ENCODE data around the gene YIPF4.

DNA sequence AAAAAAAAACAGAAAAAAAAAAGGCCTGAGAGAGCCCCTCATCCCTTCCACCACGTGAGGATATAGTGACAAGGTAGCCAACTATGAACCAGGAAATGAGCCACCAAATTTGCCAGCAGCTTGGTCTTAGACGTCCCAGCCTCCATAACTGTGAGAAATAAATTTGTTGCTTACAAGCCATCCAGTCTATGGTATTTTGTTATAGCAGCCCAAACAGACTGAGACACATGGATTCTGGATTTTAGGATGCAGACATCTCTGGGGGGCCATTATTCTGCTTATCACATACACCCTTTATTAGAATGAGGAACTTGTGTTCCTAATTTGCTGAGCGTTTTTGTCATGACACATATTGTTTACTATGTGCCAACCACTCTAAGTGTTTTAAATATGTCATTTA lies 5.4 kb upstream of the YIPF4 start:
- TF ChIP-seq, protein P1, sequence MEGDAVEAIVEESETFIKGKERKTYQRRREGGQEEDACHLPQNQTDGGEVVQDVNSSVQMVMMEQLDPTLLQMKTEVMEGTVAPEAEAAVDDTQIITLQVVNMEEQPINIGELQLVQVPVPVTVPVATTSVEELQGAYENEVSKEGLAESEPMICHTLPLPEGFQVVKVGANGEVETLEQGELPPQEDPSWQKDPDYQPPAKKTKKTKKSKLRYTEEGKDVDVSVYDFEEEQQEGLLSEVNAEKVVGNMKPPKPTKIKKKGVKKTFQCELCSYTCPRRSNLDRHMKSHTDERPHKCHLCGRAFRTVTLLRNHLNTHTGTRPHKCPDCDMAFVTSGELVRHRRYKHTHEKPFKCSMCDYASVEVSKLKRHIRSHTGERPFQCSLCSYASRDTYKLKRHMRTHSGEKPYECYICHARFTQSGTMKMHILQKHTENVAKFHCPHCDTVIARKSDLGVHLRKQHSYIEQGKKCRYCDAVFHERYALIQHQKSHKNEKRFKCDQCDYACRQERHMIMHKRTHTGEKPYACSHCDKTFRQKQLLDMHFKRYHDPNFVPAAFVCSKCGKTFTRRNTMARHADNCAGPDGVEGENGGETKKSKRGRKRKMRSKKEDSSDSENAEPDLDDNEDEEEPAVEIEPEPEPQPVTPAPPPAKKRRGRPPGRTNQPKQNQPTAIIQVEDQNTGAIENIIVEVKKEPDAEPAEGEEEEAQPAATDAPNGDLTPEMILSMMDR (IDR thresholded peaks at IDR 0.05; ENCODE audit: insufficient read depth, low read depth, low read length): no peak
- no peak for TF ChIP-seq EZH2 (IDR thresholded peaks at IDR 0.05; ENCODE audit: insufficient read depth, low read length)
